HepG2 (cell line): Measurements from ENCODE around the gene GALNT9.

Source experiments
- CEBPZ ChIP-seq: IDR thresholded peaks from 2 replicates; pipeline ENCODE4 v1.6.1; 2012; ENCODE audit warnings: low read length, improper control_type of control experiment
- EED ChIP-seq: sonication (generic); formaldehyde crosslinking; IDR thresholded peaks from 2 replicates; pipeline ENCODE4 v1.5.0; 2020; ENCODE audit warnings: mild to moderate bottlenecking, missing genetic modification reagents
- MYC ChIP-seq: sonication (generic); formaldehyde crosslinking; IDR thresholded peaks from 2 replicates; pipeline ENCODE4 v1.9.0; 2021; ENCODE audit warnings: missing genetic modification reagents, borderline replicate concordance
- ZNF530 ChIP-seq: sonication (generic); formaldehyde crosslinking; IDR thresholded peaks from 2 replicates; pipeline ENCODE4 v1.5.0; 2020; ENCODE audit warnings: low read depth, mild to moderate bottlenecking, missing genetic modification reagents
- ZNF577 ChIP-seq: sonication (generic); formaldehyde crosslinking; IDR thresholded peaks from 2 replicates; pipeline ENCODE4 v1.4.0; 2020; ENCODE audit warnings: mild to moderate bottlenecking, low read depth, missing genetic modification reagents, borderline replicate concordance
- TF ChIP-seq, protein P1 (sequence below): sonication (generic); formaldehyde crosslinking; IDR thresholded peaks from 2 replicates; pipeline ENCODE4 v1.9.0; 2022; ENCODE audit warnings: low read depth, missing genetic modification reagents

GRCh38 chr12:132218915-132219314, 110.5 kb downstream of the GALNT9 start:
- TF ChIP-seq EED (CRISPR knock-in tag) = no peak
- no peak for TF ChIP-seq ZNF530
- TF ChIP-seq, protein P1, sequence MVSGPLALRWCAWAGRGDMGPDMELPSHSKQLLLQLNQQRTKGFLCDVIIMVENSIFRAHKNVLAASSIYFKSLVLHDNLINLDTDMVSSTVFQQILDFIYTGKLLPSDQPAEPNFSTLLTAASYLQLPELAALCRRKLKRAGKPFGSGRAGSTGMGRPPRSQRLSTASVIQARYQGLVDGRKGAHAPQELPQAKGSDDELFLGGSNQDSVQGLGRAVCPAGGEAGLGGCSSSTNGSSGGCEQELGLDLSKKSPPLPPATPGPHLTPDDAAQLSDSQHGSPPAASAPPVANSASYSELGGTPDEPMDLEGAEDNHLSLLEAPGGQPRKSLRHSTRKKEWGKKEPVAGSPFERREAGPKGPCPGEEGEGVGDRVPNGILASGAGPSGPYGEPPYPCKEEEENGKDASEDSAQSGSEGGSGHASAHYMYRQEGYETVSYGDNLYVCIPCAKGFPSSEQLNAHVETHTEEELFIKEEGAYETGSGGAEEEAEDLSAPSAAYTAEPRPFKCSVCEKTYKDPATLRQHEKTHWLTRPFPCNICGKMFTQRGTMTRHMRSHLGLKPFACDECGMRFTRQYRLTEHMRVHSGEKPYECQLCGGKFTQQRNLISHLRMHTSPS (CRISPR knock-in tag) = no peak
- no peak for TF ChIP-seq ZNF577 (CRISPR knock-in tag)
- no peak for TF ChIP-seq MYC
- TF ChIP-seq CEBPZ = no peak
